ENCODE data around the gene CAMK4. TPM values are rescaled to one million over a fixed set of nuclear protein-coding genes. Genes with fewer than 3 reads are reported as not detected.

The CAMK4 gene
- total RNA-seq, 1 donor from 2014 or later = 0.42 TPM

GRCh38 chr5:111480346-111480745, 256.2 kb downstream of the CAMK4 start:
- DNase-seq (ENCODE audit: low spot score) = no peak

- DNase-seq (ENCODE audit: low spot score) = no peak
These were observed 261.9 kb downstream of the CAMK4 start for GRCh38 chr5:111486055-111486454.

DNA sequence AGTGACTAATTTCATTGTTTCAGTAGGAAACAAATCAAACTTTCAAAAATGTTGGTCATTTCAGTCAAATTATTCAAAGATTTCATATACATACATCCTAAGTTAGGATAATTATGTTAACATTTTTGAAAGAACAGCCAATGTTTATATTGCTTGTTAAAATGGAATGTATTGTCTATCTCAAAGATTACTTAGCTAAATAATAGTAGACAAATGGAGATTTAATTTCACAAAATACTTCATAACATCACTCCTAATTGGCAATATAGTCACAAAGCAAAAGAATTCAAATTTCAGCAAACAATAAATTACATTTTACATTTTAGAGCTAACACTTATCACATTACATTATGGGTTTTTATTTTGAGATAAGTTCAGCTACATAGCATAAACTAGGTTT, 262.7 kb downstream of the CAMK4 start:
- no peak for DNase-seq (ENCODE audit: low spot score)

- DNase-seq (ENCODE audit: low spot score) = no peak
These were observed 264.2 kb downstream of the CAMK4 start for GRCh38 chr5:111488353-111488752.

GRCh38 chr5:111493031-111493430, 268.8 kb downstream of the CAMK4 start:
- DNase-seq (ENCODE audit: low spot score) = no peak

DNA sequence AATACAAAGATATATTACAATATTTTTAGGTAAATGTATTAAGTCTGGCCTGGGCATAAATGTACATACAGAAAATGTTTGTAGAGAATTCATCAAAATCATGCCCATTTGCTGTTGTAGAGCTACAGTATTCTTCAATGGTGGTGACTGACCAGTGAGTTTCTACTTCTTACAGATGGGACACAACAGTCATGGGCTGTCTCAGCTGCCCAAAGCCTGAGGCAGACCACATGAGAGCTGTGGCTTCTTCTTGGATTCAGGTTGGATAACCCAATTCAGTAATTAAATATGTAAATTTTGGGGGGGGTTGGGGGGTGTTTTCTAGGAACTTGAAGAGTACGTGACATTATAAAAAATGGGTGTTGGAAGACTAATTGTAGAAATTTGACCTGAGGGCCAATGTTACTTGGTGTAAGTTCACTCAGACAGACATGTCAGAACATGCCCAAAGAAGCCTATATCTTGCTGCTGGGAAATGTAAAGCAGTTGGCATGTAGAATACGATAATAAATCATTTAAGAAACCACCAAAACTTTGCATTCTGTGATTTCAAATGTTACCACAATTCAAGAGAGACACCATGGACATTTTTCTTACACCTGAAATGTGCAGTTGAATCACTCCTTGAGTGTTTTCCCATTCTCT, 270.3 kb downstream of the CAMK4 start:
- no peak for DNase-seq (ENCODE audit: low spot score)

DNA sequence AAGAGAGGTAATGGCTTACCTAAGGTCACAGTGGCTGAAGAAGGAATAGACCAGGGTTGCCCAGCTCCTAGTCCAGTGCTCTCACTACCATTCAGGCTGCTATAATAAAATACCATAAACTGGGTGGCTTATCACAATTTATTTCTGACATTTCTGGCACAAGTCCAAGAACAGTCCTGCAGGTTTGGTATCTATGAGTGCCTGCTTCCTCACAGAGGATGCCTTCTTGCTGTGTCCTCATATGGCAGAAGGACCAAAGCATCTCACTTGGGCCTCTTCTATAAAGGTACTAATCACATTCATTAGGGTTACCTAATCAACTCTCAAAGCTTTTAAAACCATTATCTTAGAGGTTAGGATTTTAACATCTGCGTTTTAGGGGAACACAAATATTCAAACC, 271.0 kb downstream of the CAMK4 start:
- DNase-seq (ENCODE audit: low spot score) = no peak

- no peak for DNase-seq (ENCODE audit: low spot score)
These were observed 274.2 kb downstream of the CAMK4 start for GRCh38 chr5:111498346-111498745.

GRCh38 chr5:111502956-111503355, 278.8 kb downstream of the CAMK4 start:
- no peak for DNase-seq (ENCODE audit: low spot score)

- no peak for DNase-seq (ENCODE audit: low spot score)
These were observed 280.9 kb downstream of the CAMK4 start for GRCh38 chr5:111505096-111505495.

- DNase-seq (ENCODE audit: low spot score) = no peak
These were observed 283.1 kb downstream of the CAMK4 start for GRCh38 chr5:111507276-111507675.

DNA sequence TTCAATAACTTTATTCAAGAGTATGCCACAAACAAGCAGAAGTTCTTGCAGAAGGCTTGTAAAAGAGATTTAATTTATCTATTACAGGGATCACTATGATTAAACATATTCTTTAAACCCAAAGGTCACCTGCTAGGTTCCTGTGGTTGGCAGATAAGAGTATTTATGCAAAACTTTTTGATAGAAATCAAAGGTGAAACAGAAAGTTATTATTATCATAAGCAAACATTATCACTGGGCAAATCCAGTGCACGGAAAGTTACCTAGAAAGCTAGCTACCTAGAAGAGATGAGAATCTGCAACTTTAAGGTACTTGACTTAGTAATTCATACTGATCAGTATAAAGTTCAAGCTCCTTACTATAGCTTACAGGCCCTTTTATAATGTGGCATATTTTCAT, 284.9 kb downstream of the CAMK4 start:
- DNase-seq (ENCODE audit: low spot score) = no peak

DNA sequence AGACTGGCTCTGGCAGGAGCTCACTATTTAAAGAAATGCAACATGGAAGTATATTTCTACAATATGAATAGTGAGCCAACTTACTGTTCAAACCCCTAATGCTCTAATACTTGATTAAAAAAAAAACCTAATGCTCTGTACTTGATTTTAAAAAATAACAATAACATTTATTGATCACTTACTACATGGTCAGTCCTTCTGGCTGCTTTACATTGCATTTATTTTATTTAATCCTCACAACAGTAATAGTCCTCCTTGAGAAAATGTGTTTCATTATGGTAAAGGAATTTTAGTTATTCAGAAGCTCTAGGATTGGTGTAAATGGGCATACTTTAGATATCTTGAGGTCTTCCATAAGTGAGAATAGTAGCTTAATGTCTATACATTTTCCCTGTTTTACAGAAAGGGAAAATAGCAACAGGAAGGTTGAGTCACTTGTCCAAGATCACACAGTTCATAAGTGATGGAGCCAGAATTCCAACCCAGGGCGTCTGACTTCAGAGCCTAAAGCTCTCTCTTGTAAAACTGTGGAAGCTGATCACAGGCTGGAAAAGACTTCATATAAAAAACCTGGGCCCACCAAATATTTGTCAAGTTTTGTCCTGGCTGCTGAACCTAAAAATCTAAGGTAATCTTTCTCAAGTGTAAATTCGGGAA, 287.1 kb downstream of the CAMK4 start:
- no peak for DNase-seq (ENCODE audit: low spot score)

DNA sequence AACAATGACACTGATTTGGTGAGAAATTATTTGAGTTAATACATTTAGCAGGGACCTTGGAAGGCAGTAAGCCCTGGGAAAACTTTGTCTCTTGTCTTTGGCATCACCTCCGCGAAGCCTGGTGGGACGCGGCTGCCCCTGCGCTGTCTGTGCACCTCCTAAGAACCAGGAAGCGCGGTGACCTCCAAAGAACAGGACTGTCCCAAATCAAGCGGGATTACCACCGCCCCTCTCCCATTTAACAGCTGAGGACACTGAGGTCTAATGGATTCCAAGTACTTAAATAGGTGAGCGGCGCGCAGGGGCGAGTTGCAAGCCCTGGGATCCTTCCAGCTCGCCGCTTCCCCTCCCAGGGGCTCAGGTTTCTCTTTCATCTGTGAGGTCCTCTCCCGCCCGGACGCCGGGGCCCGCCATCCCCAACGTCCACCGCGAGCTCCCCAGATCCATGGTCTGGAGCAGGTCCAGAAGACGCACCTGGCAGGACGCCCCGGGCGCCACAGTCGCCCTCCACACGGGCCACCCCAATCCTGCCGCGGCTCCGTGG, 287.7 kb downstream of the CAMK4 start:
- DNase-seq (ENCODE audit: low spot score) = no peak

DNA sequence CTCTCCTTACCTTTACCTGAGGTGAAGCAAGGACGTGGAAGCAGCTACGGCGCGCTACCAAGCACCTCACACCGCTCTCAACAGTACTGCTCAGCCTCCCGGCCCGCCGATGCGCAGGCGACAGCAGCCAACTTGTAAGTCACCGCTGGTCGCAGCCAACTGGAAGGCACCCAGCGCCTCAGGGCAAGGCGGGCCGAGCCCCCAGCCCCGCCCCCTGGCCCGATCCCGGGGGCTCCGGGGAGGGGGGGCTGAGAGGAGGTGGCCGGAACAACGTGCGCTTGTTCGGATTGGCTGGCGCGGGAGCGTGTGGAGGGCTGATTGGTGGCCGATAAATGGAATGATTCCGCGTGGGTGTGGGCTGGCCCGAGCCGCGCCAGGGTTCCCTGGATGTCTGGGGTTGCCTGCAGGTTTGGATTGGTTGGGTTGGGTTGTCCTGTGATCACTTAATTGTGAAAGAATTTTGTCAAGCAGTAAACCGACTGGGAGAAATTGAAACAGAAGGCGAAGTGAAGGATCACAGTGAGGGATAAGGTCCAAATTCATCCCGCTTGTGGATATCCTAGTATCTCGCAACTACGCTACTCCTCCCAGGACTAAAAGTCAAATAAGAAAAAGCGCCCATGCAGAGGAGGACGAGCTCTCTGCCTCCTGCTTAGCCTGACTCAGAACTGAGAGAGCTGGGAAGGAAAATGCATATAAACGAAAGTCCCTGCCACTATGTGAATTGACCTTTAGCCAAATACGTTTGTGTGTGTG, 288.4 kb downstream of the CAMK4 start, which contains the start of gene STARD4:
STARD4 (minus strand) TSS at position 161 of the 756 bp plus-strand sequence. CDS start 5,102 bp downstream, outside the sequence.
- DNase-seq (ENCODE audit: low spot score) = peak; percentile 98

DNA sequence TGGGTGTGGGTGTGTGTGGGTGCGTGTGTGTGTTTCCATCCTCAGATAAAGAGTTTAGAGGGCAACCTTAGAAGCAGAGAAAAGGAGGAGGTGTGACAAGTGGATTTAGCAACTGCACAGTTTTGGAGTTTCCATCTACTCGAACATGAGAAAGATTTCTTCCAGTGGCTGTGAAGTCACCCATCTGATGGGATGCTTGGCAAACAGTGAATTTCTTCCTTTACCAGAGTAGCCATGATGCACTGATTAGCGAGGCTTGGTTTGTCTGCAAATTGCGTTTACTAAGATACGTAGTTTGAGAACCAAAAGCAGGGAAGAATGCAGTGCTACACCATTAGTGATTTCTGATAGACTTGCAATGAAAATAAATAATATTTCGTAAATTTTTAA, 288.9 kb downstream of the CAMK4 start:
- no peak for DNase-seq (ENCODE audit: low spot score)

- no peak for DNase-seq (ENCODE audit: low spot score)
These were observed 289.9 kb downstream of the CAMK4 start for GRCh38 chr5:111514087-111514486.

DNA sequence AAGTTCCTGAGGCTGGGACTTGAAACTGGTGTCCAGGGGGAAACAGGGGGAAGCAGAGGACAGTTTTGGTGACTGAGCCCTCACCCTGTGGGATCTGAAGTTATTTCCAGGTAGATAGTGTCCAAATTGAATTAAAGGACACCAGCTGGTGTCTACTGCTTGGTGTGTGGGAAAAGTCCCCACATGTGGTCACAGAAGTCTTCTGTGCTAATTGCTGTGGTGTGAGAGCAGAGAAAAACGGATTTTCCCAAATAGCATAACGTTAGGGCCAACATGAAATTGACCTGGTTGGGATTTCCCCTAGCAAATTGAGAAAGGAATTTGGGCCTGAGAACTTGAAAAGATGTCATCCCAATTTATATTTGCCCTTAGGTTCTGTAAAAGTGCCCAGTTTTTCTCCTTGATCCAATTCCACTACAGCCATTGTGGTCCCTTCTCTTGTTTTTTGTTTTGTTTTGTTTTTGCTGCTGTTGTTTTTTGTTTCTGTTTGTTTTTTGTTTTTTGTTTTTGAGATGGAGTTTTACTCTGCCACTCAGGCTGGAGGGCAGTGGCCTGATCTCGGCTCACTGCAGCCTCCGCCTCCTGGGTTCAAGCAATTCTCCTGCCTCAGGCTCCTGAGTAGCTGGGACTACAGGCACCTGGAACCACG, 293.8 kb downstream of the CAMK4 start:
- no peak for DNase-seq (ENCODE audit: low spot score)

DNA sequence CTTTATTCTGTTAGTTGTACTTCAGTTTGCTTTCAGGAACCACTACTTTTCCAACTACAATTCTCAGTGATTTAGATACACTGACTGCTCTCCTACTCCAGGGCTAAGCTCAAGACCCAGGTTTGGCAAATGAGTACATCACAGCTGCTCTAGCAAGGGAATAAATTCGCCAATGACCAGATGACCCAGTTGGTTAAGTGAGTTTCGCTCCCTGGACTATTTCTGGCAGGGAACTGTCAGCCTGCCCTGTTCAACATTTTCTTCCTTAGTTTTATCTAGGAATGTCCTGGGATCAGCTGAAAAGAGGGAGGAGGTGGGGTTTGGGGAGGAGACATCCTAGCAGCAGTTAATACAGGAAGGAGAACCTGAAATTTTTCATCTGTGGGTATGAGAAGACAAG, 294.6 kb downstream of the CAMK4 start:
- DNase-seq (ENCODE audit: low spot score) = no peak

GRCh38 chr5:111520908-111521307, 296.7 kb downstream of the CAMK4 start:
- no peak for DNase-seq (ENCODE audit: low spot score)

- DNase-seq (ENCODE audit: low spot score) = no peak
These were observed 303.9 kb downstream of the CAMK4 start for GRCh38 chr5:111528056-111528455.

Data from mesenteric fat pad (tissue), 1 donor.